CD4-positive, alpha-beta memory T cell (primary cell): ENCODE results near the gene TPCN1. TPM values are rescaled to one million over a fixed set of nuclear protein-coding genes. Genes with fewer than 3 reads are reported as not detected.

Experiments used
- CTCF ChIA-PET: fragments of 350-600 bp; sonication (Branson Sonifier 250); formaldehyde crosslinking; loops from one replicate; lab custom pipeline; 2021; ENCODE audit warnings: inconsistent platforms; ENCODE audit not compliant: partially characterized antibody; lab: Charles Lee
- POLR2A ChIA-PET: fragments of 350-600 bp; sonication (Branson Sonifier 250); formaldehyde crosslinking; loops from one replicate; lab custom pipeline; 2021; ENCODE audit not compliant: partially characterized antibody; lab: Charles Lee
- DNase-seq, 5 donors: peaks; one replicate each; pipeline versions ENCODE4 v3.0.0 to v3.0.0-alpha.2; 2020 to 2022; ENCODE audit warnings: mixed read lengths in 1 of 5
- H3K27ac ChIP-seq: one replicate; pipeline ENCODE4 v1.7.0; 2013; ENCODE audit warnings: low read depth, low read length
- H3K27me3 ChIP-seq: 2 replicates; pipeline ENCODE4 v1.7.0; 2013; ENCODE audit warnings: mild to moderate bottlenecking, low read length, moderate library complexity; ENCODE audit not compliant: insufficient read depth
- H3K36me3 ChIP-seq: 2 replicates; pipeline ENCODE4 v1.7.0; 2013; ENCODE audit warnings: mild to moderate bottlenecking, low read length, moderate library complexity; ENCODE audit not compliant: insufficient read depth
- H3K4me1 ChIP-seq: 2 replicates; pipeline ENCODE4 v1.7.0; 2013; ENCODE audit warnings: mild to moderate bottlenecking, low read length, moderate library complexity; ENCODE audit not compliant: insufficient read depth
- H3K4me3 ChIP-seq, 2 donors: one replicate each; pipeline ENCODE4 v1.7.0; 2013; ENCODE audit warnings: low read length in 2 of 2, mild to moderate bottlenecking in 1 of 2
- H3K9me3 ChIP-seq, 2 donors: one replicate each; pipeline ENCODE4 v1.7.0; 2013; ENCODE audit warnings: low read length in 2 of 2, control low read depth in 1 of 2; ENCODE audit not compliant: control insufficient read depth in 1 of 2
- H3K27ac Mint-ChIP-seq, 7 donors: one replicate each; pipeline ENCODE4 v1.8.0; 2020 to 2021; ENCODE audit warnings: mixed read lengths in 7 of 7, mild to moderate bottlenecking in 6 of 7, inconsistent platforms in 3 of 7, moderate library complexity in 3 of 7
- H3K27me3 Mint-ChIP-seq, 2 donors: one replicate each; pipeline ENCODE4 v1.8.0; 2020 to 2021; ENCODE audit warnings: mixed read lengths in 2 of 2
- H3K36me3 Mint-ChIP-seq, 2 donors: one replicate each; pipeline ENCODE4 v1.8.0; 2020 to 2021; ENCODE audit warnings: mixed read lengths in 2 of 2, inconsistent platforms in 1 of 2, mild to moderate bottlenecking in 1 of 2
- H3K4me1 Mint-ChIP-seq, 4 donors: one replicate each; pipeline ENCODE4 v1.8.0; 2020 to 2021; ENCODE audit warnings: mixed read lengths in 4 of 4, mild to moderate bottlenecking in 1 of 4
- H3K4me3 Mint-ChIP-seq, 8 donors: one replicate each; pipeline ENCODE4 v1.8.0; 2020 to 2021; ENCODE audit warnings: mixed read lengths in 8 of 8, mild to moderate bottlenecking in 7 of 8, moderate library complexity in 6 of 8, inconsistent platforms in 3 of 8
- H3K9me3 Mint-ChIP-seq, 8 donors: one replicate each; pipeline ENCODE4 v1.8.0; 2020 to 2021; ENCODE audit warnings: mixed read lengths in 8 of 8, mild to moderate bottlenecking in 5 of 8, inconsistent platforms in 3 of 8, moderate library complexity in 1 of 8
- intact Hi-C: fragments of 100-400 bp; cut with micrococcal nuclease; formaldehyde crosslinking; loops from one replicate; pipeline ENCODE4 v1.15.1; 2023
- polyA plus RNA-seq, 2 donors: library from polyadenylated mRNA; unstranded; fragments of 300-500 nt; fragmentation: Illumina TruSeq; gene quantifications; one replicate each; pipeline ENCODE4 v1.2.3, GENCODE V29; 2021
- total RNA-seq, 2 experiments: library from RNA; stranded (reverse); gene quantifications; one replicate each; pipeline ENCODE4 v1.2.3, GENCODE V29; 2021

TPCN1 gene
- total and polyA plus RNA-seq, 4 experiments from 2014 or later = 8.5 to 94.2 (median 49.9) TPM

DNA sequence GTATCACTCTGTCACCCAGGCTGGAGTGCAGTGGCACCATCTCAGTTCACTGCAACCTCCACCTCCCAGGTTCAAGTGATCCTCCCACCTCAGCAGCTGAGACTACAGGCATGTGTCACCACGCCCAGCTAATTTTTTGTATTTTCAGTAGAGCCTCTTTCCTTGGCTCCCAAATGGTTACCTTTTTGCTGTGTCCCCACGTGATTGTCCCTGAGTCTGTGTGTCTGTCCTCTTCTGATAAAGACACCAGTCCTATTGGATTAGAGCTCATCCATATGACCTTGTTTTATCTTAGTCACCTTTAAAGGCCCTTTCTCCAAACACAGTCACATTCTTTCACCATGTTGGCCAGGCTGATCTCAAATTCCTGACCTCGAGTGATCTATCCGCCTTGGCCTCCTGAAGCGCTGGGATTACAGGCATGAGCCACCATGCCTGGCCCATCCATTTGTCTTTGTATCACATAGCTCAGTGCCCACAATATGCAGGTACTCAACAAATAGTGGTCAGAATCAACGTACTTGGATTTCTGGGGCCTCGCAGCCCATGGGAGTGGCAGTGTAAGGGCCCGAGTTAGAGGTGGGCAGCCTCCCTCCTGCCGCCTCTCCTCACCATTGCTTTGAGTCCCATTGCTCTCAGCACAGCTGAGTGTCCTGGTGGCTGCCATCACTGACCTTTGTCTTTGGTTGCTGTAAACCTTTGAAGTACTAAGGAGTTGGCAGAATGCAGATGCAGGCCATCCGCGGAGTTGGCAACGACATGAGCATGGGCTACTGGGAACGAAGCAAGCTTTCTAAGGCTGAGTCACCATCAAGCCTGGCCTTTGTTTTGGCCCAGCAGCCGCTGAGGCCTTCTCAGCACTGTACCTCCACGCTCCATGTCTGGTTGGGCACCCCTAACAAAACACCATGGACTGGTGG is 9.3 kb downstream of the TPCN1 start:
- H3K27ac Mint-ChIP-seq = peak overlapping the region in 5 of 7 donors; percentile 43 to 87 (median 63)
- ChIA-PET CTCF (interaction anchor here (0.6 to 1.7 kb wide), 2 partner anchors 9 to 41 kb away, joined by 3 to 4 read pairs; no protein-coding TSS in a partner anchor), POLR2A (interaction anchor here (0.9 to 2.7 kb wide), 5 partner anchors 10 to 45 kb away, joined by 3 to 16 read pairs (median 3); partner anchors contain the start of genes RITA1 and TPCN1)
- H3K27me3 Mint-ChIP-seq = no peaks in the 10 kb centered on the region
- peaks cover 33 to 38% of the 10 kb centered on the region in 2 donors for H3K36me3 Mint-ChIP-seq
- Histone ChIP-seq H3K27me3 (no peaks in the 10 kb centered on the region), H3K9me3 (no peaks in the 10 kb centered on the region), H3K36me3 (no peaks in the 10 kb centered on the region), H3K27ac (no peak overlapping the region), H3K4me1 (peaks cover 62% of the 10 kb centered on the region), H3K4me3 (no peak overlapping the region)
- peaks cover 24 to 69% (median 40%) of the 10 kb centered on the region in 4 donors for H3K4me1 Mint-ChIP-seq
- peak overlapping the region in 6 of 8 donors; percentile 18 to 71 (median 46) for H3K4me3 Mint-ChIP-seq
- no peak for DNase-seq
- intact Hi-C loops = no loop called here
- H3K9me3 Mint-ChIP-seq = no peaks in the 10 kb centered on the region

- intact Hi-C loops = no loop called here
- Mint-ChIP-seq H3K4me1 (peaks cover 25 to 73% (median 40%) of the 10 kb centered on the region in 4 donors), H3K27ac (no peak overlapping the region), H3K36me3 (peaks cover 37 to 39% of the 10 kb centered on the region in 2 donors), H3K4me3 (peak overlapping the region in 1 of 8 donors; percentile 20), H3K9me3 (no peaks in the 10 kb centered on the region), H3K27me3 (no peaks in the 10 kb centered on the region)
- DNase-seq = no peak
- CTCF ChIA-PET = interaction anchor here (1.0 to 2.1 kb wide), 3 partner anchors 8 to 35 kb away, joined by 3 to 17 read pairs (median 5); no protein-coding TSS in a partner anchor
- Histone ChIP-seq H3K4me1 (peaks cover 62% of the 10 kb centered on the region), H3K27me3 (no peaks in the 10 kb centered on the region), H3K36me3 (no peaks in the 10 kb centered on the region), H3K9me3 (no peaks in the 10 kb centered on the region), H3K4me3 (no peak overlapping the region), H3K27ac (no peak overlapping the region)
- POLR2A ChIA-PET = interaction anchor here (1.1 kb wide), 1 partner anchor 37 kb away, joined by 3 read pairs; no protein-coding TSS in a partner anchor
Measured at GRCh38 chr12:113231235-113232088, 10.2 kb downstream of the TPCN1 start.

GRCh38 chr12:113232089-113232839 is 11.0 kb downstream of the TPCN1 start:
- Histone ChIP-seq H3K36me3 (no peaks in the 10 kb centered on the region), H3K27me3 (no peaks in the 10 kb centered on the region), H3K4me3 (no peak overlapping the region), H3K27ac (peak overlapping the region; percentile 8), H3K9me3 (no peaks in the 10 kb centered on the region), H3K4me1 (peaks cover 62% of the 10 kb centered on the region)
- ChIA-PET CTCF (interaction anchor here (1.0 to 2.1 kb wide), 6 partner anchors 9 to 58 kb away, joined by 3 to 17 read pairs (median 3); no protein-coding TSS in a partner anchor), POLR2A (interaction anchor here (1.1 to 1.7 kb wide), 2 partner anchors 10 to 37 kb away, joined by 3 to 15 read pairs; partner anchors contain the start of gene TPCN1)
- Mint-ChIP-seq H3K4me3 (peak overlapping the region in 4 of 8 donors; percentile 27 to 83 (median 30)), H3K36me3 (peaks cover 36 to 39% of the 10 kb centered on the region in 2 donors), H3K9me3 (no peaks in the 10 kb centered on the region), H3K27me3 (no peaks in the 10 kb centered on the region), H3K4me1 (peaks cover 27 to 71% (median 41%) of the 10 kb centered on the region in 4 donors), H3K27ac (peak overlapping the region in 3 of 7 donors; percentile 42 to 71 (median 53))
- DNase-seq = no peak
- intact Hi-C loops = no loop called here

DNA sequence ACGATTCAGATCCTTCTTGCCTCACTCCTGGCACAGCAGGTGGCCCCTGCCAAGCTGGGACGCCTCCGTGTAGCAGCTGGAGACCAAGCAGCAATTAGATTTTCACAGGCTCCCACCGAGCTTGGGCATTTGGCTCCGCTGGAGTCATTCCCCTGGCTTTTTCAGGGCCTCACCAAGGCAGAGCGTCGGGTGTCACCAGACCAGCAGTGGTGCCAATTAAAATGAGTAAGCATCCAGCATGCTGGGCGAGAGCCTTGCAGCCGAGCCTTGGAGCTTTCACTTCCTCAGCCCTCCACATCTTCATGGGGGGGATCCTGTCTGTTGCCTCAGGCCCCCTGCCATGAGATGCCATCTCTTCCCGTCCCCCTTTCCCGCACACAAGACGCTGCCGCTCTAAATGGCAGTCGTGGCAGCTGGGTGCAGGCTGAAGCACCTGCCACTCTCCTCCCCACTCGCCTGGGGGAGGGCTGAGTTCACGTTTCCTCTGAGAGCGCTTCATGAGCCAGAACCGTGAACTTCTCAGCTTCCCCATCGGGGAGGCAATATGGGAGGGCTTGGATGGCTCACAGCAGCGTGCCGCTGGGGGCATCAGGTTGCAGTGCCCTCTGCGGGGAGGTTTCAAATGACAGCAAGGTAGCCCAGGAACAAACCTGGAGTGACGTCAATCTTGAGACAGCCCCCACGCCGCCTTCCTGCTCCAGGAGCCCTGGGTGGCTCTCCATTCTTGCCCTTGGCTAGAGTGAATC is 11.7 kb downstream of the TPCN1 start:
- peak overlapping the region; percentile 16 to 94 (median 82) for H3K27ac Mint-ChIP-seq
- Histone ChIP-seq H3K36me3 (no peaks in the 10 kb centered on the region), H3K4me3 (no peak overlapping the region), H3K4me1 (peaks cover 62% of the 10 kb centered on the region), H3K27ac (peak overlapping the region; percentile 8), H3K27me3 (no peaks in the 10 kb centered on the region), H3K9me3 (no peaks in the 10 kb centered on the region)
- POLR2A ChIA-PET = interaction anchor here (0.5 to 1.7 kb wide), 2 partner anchors 11 to 26 kb away, joined by 4 to 15 read pairs; partner anchors contain the start of gene TPCN1
- DNase-seq = peak; percentile 56 to 86 (median 70)
- H3K9me3 Mint-ChIP-seq = no peaks in the 10 kb centered on the region
- H3K27me3 Mint-ChIP-seq = no peaks in the 10 kb centered on the region
- intact Hi-C loops = loop anchor here (1.0 kb wide), 2 partner anchors 12 to 36 kb away; partner anchors contain the start of gene TPCN1
- peaks cover 26 to 65% (median 40%) of the 10 kb centered on the region in 4 donors for H3K4me1 Mint-ChIP-seq
- peaks cover 32 to 37% of the 10 kb centered on the region in 2 donors for H3K36me3 Mint-ChIP-seq
- CTCF ChIA-PET = interaction anchor here (0.6 to 2.1 kb wide), 9 partner anchors 10 to 94 kb away, joined by 3 to 17 read pairs (median 3); no protein-coding TSS in a partner anchor
- H3K4me3 Mint-ChIP-seq = peak overlapping the region; percentile 72 to 91 (median 82)

DNA sequence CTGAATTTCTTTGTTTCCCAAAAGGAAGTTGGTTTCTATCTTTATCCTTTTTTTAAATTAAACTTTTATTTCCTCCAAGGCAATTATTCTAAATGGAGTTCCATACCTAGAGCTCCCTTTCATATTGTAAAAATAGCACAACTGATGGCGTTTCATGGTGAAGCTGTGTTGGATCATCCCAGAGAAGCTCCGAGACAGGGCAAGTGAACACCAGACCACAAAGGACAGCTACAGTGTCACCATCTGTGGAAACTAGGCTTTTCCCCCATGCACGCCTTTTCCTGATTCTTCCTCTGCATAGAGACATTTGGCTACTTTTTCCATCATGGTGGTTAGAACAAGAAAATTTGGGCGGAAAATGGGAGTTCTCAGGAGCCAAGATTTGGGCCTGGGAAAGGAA is 12.7 kb downstream of the TPCN1 start:
- ChIA-PET POLR2A (no interaction called here), CTCF (interaction anchor here (0.6 to 1.9 kb wide), 3 partner anchors 37 to 93 kb away, joined by 3 to 4 read pairs (median 3); no protein-coding TSS in a partner anchor)
- no peak overlapping the region for H3K4me3 Mint-ChIP-seq

More for the DNA sequence above, 12.7 kb downstream of the TPCN1 start:
- no peak for DNase-seq
- Histone ChIP-seq H3K4me3 (no peak overlapping the region), H3K36me3 (peaks cover 5% of the 10 kb centered on the region), H3K9me3 (no peaks in the 10 kb centered on the region), H3K4me1 (peaks cover 54% of the 10 kb centered on the region), H3K27ac (no peak overlapping the region), H3K27me3 (no peaks in the 10 kb centered on the region)
- H3K27me3 Mint-ChIP-seq = no peaks in the 10 kb centered on the region
- H3K9me3 Mint-ChIP-seq = no peaks in the 10 kb centered on the region
- H3K4me1 Mint-ChIP-seq = peaks cover 22 to 55% (median 33%) of the 10 kb centered on the region in 4 donors
- peaks cover 32 to 34% of the 10 kb centered on the region in 2 donors for H3K36me3 Mint-ChIP-seq
- intact Hi-C loops = loop anchor here (1.0 kb wide), 2 partner anchors 13 to 37 kb away; partner anchors contain the start of gene TPCN1
- peak overlapping the region in 4 of 7 donors; percentile 60 to 85 (median 74) for H3K27ac Mint-ChIP-seq
